ENCODE data around the gene MTG1.

Gene MTG1

DNA sequence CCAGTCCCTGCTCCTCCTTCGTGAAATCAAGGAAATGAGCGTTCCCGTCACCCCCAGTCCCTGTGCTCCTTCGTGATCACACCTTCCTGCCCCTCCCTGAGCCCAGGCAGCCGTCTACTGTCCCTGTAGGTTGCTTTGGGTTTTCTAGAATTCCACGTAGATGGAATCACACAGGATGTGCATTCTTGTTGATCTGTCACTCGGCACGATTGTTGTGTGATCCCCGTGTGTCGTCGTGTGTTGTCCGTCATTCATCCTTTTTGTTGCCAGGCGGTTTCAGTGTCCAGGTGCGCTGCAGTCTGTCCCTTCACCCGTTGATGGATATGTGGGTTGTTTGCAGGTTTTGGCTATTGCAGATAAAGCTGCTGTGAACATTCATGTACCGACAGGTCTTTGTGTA, 9.4 kb downstream of the MTG1 start:
- TF ChIP-seq, protein P1, sequence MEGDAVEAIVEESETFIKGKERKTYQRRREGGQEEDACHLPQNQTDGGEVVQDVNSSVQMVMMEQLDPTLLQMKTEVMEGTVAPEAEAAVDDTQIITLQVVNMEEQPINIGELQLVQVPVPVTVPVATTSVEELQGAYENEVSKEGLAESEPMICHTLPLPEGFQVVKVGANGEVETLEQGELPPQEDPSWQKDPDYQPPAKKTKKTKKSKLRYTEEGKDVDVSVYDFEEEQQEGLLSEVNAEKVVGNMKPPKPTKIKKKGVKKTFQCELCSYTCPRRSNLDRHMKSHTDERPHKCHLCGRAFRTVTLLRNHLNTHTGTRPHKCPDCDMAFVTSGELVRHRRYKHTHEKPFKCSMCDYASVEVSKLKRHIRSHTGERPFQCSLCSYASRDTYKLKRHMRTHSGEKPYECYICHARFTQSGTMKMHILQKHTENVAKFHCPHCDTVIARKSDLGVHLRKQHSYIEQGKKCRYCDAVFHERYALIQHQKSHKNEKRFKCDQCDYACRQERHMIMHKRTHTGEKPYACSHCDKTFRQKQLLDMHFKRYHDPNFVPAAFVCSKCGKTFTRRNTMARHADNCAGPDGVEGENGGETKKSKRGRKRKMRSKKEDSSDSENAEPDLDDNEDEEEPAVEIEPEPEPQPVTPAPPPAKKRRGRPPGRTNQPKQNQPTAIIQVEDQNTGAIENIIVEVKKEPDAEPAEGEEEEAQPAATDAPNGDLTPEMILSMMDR (IDR thresholded peaks at IDR 0.05), result no peak

DNA sequence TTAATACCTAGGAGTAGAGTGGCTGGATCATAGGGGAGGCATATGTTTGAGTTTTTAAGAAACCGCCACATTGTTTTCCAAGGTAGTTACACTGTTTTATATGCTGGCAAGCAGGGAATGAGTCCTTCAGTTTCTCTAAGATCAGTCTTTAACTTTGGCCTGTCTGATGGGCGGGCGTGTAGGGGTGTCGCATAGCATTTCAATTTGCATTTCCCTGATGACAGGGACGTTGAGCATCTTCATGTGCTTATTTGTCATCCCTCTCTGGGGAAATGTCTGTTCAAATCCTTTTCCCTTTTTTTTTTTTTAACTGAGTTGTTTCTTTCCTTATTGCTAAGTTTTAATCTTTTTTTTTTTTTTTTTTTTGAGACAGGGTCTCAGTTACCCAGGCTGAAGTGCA, 9.8 kb downstream of the MTG1 start:
- TF ChIP-seq, protein P1 (IDR thresholded peaks at IDR 0.05), result no peak

DNA sequence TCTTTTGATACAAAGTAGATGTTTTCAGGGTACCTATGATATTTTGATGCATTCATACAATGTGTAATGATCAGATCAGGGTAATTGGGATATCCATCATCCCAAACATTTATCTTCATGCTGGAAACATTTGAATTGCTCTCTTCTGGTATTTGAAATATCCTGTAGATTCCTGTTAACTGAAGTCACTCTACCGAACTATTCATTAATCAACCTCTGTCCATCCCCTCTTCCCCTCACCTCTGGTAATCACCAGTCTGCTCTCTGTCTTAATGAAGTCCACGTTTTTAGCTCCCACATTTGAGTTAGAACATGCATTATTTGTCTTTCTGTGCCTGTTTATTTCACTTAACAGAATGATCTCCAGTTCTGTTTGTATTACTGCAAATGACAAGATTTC, 11.3 kb downstream of the MTG1 start:
- TF ChIP-seq, protein P1 (IDR thresholded peaks at IDR 0.05), result no peak

DNA sequence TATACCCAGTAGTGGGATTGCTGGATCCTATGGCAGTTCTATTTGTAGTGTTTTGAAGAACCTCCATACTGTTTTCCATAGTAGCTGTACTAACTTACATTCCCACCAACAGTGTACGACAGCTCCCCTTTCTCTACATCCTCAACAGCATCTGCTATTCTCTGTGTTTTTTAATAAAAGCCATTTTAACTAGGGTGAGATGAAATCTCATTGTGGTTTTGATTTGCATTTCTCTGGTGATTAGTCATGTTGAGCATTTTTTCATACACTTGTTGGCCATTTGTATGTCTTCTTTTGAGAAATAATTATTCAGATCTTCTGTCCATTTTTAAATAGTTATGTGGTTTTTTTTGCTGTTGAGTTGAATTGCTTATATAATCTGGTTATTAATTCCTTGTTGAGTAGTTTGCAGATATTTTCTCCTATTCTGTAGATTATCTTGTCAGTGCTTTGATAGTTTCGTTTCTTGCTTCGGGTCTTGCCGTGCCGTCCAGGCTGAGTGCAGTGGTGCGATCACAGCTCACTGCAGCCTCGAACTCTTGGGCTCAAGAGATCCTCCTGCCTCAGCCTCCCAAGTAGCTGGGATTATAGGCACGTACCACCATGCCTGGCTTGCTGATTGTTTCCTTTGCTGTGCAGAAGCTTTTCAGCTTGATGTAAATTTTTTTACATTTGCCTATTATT, 12.0 kb downstream of the MTG1 start:
- TF ChIP-seq, protein P1 (IDR thresholded peaks at IDR 0.05), result no peak

DNA sequence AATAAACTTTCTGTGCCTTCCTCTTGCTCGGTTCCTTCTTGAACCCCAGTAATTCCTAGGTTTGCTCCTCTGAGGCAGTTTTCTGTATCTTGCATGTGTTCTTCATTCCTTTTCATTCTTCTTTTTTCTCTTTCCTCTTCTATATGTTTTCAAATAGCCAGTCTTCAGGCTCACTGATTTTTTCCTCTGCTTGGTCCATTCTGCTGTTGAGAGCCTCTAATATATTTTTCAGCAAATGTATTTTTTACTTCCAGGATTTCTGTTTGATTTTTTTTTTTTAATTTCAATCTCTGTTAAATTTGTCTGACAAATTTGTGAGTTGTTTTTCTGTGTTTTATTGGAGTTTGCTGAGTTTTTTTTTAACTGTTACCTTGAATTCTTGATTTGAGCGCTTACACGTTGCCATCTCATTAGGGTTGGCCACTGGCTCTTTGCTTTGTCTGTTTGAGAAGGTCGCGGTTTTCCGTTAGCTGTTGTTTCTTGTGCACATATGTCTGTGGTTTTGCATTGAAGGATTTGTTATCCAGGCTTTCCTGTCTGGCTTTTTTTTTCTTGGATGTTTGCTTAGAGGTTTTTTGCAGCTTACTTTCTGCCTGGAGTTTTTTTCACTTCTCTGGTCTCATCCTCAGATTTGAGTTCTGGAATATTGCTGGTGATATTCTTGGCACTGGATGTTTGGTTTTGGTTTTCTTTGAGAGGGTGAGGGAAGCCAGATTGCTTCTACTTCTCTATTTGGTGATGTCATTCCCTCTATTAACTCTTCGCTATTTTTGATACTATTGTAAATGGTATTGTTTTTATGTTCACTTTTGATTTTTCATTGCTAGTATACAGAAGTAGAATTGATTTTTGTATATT, 17.8 kb downstream of the MTG1 start:
- TF ChIP-seq, protein P1 (IDR thresholded peaks at IDR 0.05), result no peak

DNA sequence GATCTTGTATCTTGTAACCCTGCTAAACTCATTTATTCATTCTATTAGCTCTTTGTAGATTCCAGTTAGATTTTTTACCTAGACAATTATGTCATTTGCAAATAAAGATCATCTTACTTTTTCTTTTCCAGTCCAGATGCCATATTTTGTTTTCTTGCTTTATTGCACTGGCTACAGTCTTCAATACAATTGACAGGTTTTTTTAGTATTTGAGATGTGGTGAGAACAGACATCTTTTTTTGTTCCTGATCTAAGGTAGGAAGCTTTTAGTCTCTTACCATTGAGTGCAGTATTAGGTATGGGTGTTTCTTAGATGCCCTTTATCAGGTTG, 18.4 kb downstream of the MTG1 start:
- TF ChIP-seq, protein P1 (IDR thresholded peaks at IDR 0.05), result no peak

DNA sequence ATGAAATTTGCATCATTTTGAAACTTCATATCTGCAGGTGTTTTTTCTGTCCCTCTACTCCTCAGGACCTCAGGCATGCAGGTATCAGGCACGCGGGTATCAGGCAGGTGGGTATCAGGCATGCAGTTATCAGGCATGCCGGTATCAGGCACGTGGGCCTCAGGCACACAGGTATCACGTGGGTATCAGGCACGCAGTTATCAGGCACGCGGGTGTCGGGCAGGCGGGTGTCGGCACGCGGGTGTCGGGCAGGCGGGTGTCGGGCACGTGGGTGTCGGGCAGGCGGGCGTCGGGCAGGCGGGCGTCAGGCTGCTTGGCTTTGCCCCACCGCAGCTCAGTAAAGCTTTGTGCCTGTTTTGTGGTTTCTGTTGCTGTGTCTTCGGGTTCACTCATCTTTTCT, 21.8 kb downstream of the MTG1 start:
- TF ChIP-seq, protein P1 (IDR thresholded peaks at IDR 0.05), result no peak
